Mesendoderm (in vitro differentiated cells): ENCODE results near the gene KLHL29.

ENCODE experiments used
- DNase-seq: peaks from one replicate; pipeline ENCODE4 v3.0.0; 2013
- H2AK5ac ChIP-seq: 2 replicates; pipeline ENCODE4 v1.6.1; 2013; ENCODE audit warnings: low read length, inconsistent platforms
- H2BK120ac ChIP-seq: 2 replicates; pipeline ENCODE4 v1.6.1; 2013; ENCODE audit warnings: low read depth, mild to moderate bottlenecking, low read length, moderate library complexity, mixed read lengths
- H2BK15ac ChIP-seq: replicated peaks from 2 replicates; pipeline ENCODE4 v1.6.1; 2013; ENCODE audit warnings: low read depth, mild to moderate bottlenecking, moderate library complexity
- H2BK5ac ChIP-seq: 2 replicates; pipeline ENCODE4 v1.6.1; 2013; ENCODE audit warnings: low read length, inconsistent platforms
- H3K18ac ChIP-seq: 2 replicates; pipeline ENCODE4 v1.6.1; 2013; ENCODE audit warnings: mild to moderate bottlenecking, low read length, mixed read lengths
- H3K23ac ChIP-seq: one replicate; pipeline ENCODE4 v1.6.1; 2013; ENCODE audit warnings: low read length
- H3K27ac ChIP-seq: 2 replicates; pipeline ENCODE4 v1.5.1; 2013; ENCODE audit warnings: low read depth, mild to moderate bottlenecking, inconsistent platforms, low read length, moderate library complexity
- H3K27me3 ChIP-seq: 2 replicates; pipeline ENCODE4 v1.6.1; 2013; ENCODE audit warnings: low read length, control low read depth, mild to moderate bottlenecking, inconsistent platforms; ENCODE audit not compliant: insufficient read depth, poor library complexity
- H3K36me3 ChIP-seq: 2 replicates; pipeline ENCODE4 v1.6.1; 2013; ENCODE audit warnings: low read length, inconsistent platforms; ENCODE audit not compliant: control insufficient read depth, insufficient read depth
- H3K4ac ChIP-seq: one replicate; pipeline ENCODE4 v1.6.1; 2013; ENCODE audit warnings: low read depth, mild to moderate bottlenecking, low read length, moderate library complexity
- H3K4me1 ChIP-seq: 2 replicates; pipeline ENCODE4 v1.6.1; 2013; ENCODE audit warnings: low read depth, low read length, inconsistent platforms; ENCODE audit not compliant: control insufficient read depth
- H3K4me2 ChIP-seq: 2 replicates; pipeline ENCODE4 v1.6.1; 2013; ENCODE audit warnings: low read length
- H3K4me3 ChIP-seq: 2 replicates; pipeline ENCODE4 v1.5.1; 2013; ENCODE audit warnings: mild to moderate bottlenecking, low read length
- H3K56ac ChIP-seq: one replicate; pipeline ENCODE4 v1.6.1; 2013; ENCODE audit warnings: low read length
- H3K79me1 ChIP-seq: 2 replicates; pipeline ENCODE4 v1.6.1; 2013; ENCODE audit warnings: low read length, inconsistent platforms
- H3K79me2 ChIP-seq: 2 replicates; pipeline ENCODE4 v1.6.1; 2013; ENCODE audit warnings: mild to moderate bottlenecking, low read length; ENCODE audit not compliant: control insufficient read depth, insufficient read depth
- H3K9ac ChIP-seq: 2 replicates; pipeline ENCODE4 v1.6.1; 2013; ENCODE audit warnings: low read length, inconsistent platforms
- H4K5ac ChIP-seq: one replicate; pipeline ENCODE4 v1.6.1; 2013; ENCODE audit warnings: low read length
- H4K8ac ChIP-seq: one replicate; pipeline ENCODE4 v1.6.1; 2013; ENCODE audit warnings: low read depth, mild to moderate bottlenecking, control low read depth, low read length, moderate library complexity
- WGBS: extraction: QIAGEN DNeasy Blood & Tissue Kit; methylation state at CpG from one replicate; pipeline ENCODE4 v1.1.7; 2013; ENCODE audit warnings: low lambda C conversion rate, missing lambda C conversion rate; ENCODE audit not compliant: insufficient coverage; ENCODE audit errors: extremely low coverage; 5-methylcytosine and 5-hydroxymethylcytosine counted together

The KLHL29 gene

GRCh38 chr2:23587341-23587880 lies 202.4 kb downstream of the KLHL29 start:
- H3K4ac ChIP-seq = no peak overlapping the region
- H3K79me2 ChIP-seq = no peaks in the 10 kb centered on the region
- no peaks in the 10 kb centered on the region for H3K4me1 ChIP-seq
- DNase-seq = no peak
- no peak overlapping the region for H3K4me2 ChIP-seq
- no peak overlapping the region for H4K8ac ChIP-seq
- H4K5ac ChIP-seq = no peak overlapping the region
- H3K27me3 ChIP-seq = no peaks in the 10 kb centered on the region
- no peak overlapping the region for H3K18ac ChIP-seq
- H3K23ac ChIP-seq = no peak overlapping the region
- no peak overlapping the region for H2BK5ac ChIP-seq
- H3K27ac ChIP-seq = no peak overlapping the region
- H3K4me3 ChIP-seq = no peak overlapping the region
- H3K56ac ChIP-seq = no peak overlapping the region
- H3K9ac ChIP-seq = no peak overlapping the region
- H2AK5ac ChIP-seq = no peak overlapping the region
- no peaks in the 10 kb centered on the region for H3K36me3 ChIP-seq
- H3K79me1 ChIP-seq = no peaks in the 10 kb centered on the region
- WGBS = no CpG with 5 or more reads among the region's 13 CpGs
- no peak overlapping the region for H2BK15ac ChIP-seq
- no peak overlapping the region for H2BK120ac ChIP-seq

GRCh38 chr2:23588106-23588505 lies 203.1 kb downstream of the KLHL29 start:
- Histone ChIP-seq H3K18ac (no peak overlapping the region), H2BK120ac (no peak overlapping the region), H3K36me3 (no peaks in the 10 kb centered on the region), H3K4me1 (no peaks in the 10 kb centered on the region), H3K56ac (no peak overlapping the region), H3K27ac (no peak overlapping the region), H3K79me1 (no peaks in the 10 kb centered on the region), H3K4me2 (no peak overlapping the region), H2BK5ac (no peak overlapping the region), H3K9ac (no peak overlapping the region), H3K4me3 (no peak overlapping the region), H2AK5ac (no peak overlapping the region), H2BK15ac (no peak overlapping the region), H3K79me2 (no peaks in the 10 kb centered on the region), H3K4ac (no peak overlapping the region), H4K8ac (no peak overlapping the region), H4K5ac (no peak overlapping the region), H3K23ac (no peak overlapping the region), H3K27me3 (no peaks in the 10 kb centered on the region)
- DNase-seq = no peak
- no CpG with 5 or more reads among the region's 4 CpGs for WGBS

GRCh38 chr2:23588508-23589201 lies 203.7 kb downstream of the KLHL29 start:
- no peak overlapping the region for H3K4me2 ChIP-seq
- no peak overlapping the region for H3K56ac ChIP-seq
- H4K5ac ChIP-seq = no peak overlapping the region
- DNase-seq = no peak
- no peak overlapping the region for H2BK15ac ChIP-seq
- no peak overlapping the region for H3K27ac ChIP-seq
- H3K36me3 ChIP-seq = no peaks in the 10 kb centered on the region
- WGBS = no CpG with 5 or more reads among the region's 18 CpGs
- no peak overlapping the region for H3K9ac ChIP-seq
- H2BK5ac ChIP-seq = no peak overlapping the region
- no peak overlapping the region for H2BK120ac ChIP-seq
- no peaks in the 10 kb centered on the region for H3K27me3 ChIP-seq
- H3K4ac ChIP-seq = no peak overlapping the region
- H3K18ac ChIP-seq = no peak overlapping the region
- H4K8ac ChIP-seq = no peak overlapping the region
- no peak overlapping the region for H3K4me3 ChIP-seq
- H3K23ac ChIP-seq = no peak overlapping the region
- no peaks in the 10 kb centered on the region for H3K4me1 ChIP-seq
- H2AK5ac ChIP-seq = no peak overlapping the region
- no peaks in the 10 kb centered on the region for H3K79me1 ChIP-seq
- no peaks in the 10 kb centered on the region for H3K79me2 ChIP-seq

- Histone ChIP-seq H4K5ac (no peak overlapping the region), H2BK5ac (no peak overlapping the region), H2AK5ac (no peak overlapping the region), H2BK120ac (no peak overlapping the region), H3K4me1 (no peaks in the 10 kb centered on the region), H3K4ac (no peak overlapping the region), H3K56ac (no peak overlapping the region), H3K18ac (no peak overlapping the region), H3K23ac (no peak overlapping the region), H3K27me3 (no peaks in the 10 kb centered on the region), H3K4me2 (no peak overlapping the region), H3K4me3 (no peak overlapping the region), H4K8ac (no peak overlapping the region), H2BK15ac (no peak overlapping the region), H3K36me3 (no peaks in the 10 kb centered on the region), H3K79me1 (no peaks in the 10 kb centered on the region), H3K9ac (no peak overlapping the region), H3K79me2 (no peaks in the 10 kb centered on the region), H3K27ac (no peak overlapping the region)
- WGBS = no CpG with 5 or more reads among the region's 9 CpGs
- no peak for DNase-seq
Measured at GRCh38 chr2:23589220-23589647, 204.3 kb downstream of the KLHL29 start.

GRCh38 chr2:23589739-23590138 lies 204.8 kb downstream of the KLHL29 start:
- no peak overlapping the region for H3K4me3 ChIP-seq
- no peak overlapping the region for H3K27ac ChIP-seq
- H3K4me1 ChIP-seq = no peaks in the 10 kb centered on the region
- H3K4ac ChIP-seq = no peak overlapping the region
- no peaks in the 10 kb centered on the region for H3K79me1 ChIP-seq
- peak overlapping the region; percentile 19 for H3K23ac ChIP-seq
- no peaks in the 10 kb centered on the region for H3K36me3 ChIP-seq
- H3K18ac ChIP-seq = no peak overlapping the region
- H3K56ac ChIP-seq = no peak overlapping the region
- H3K79me2 ChIP-seq = no peaks in the 10 kb centered on the region
- H4K8ac ChIP-seq = no peak overlapping the region
- no peak overlapping the region for H2BK15ac ChIP-seq
- H2BK120ac ChIP-seq = no peak overlapping the region
- DNase-seq = no peak
- H3K9ac ChIP-seq = no peak overlapping the region
- no peak overlapping the region for H2BK5ac ChIP-seq
- WGBS = no CpG with 5 or more reads among the region's 2 CpGs
- H3K4me2 ChIP-seq = no peak overlapping the region
- H2AK5ac ChIP-seq = no peak overlapping the region
- no peak overlapping the region for H4K5ac ChIP-seq
- H3K27me3 ChIP-seq = no peaks in the 10 kb centered on the region
